Activated CD4-positive, alpha-beta T cell treated with anti-CD3 and anti-CD28 coated beads, Interleukin-2, amount 50 U/mL, for 48 hours (primary cell): ENCODE measurements around the gene NECAB3.
"Not testable (repeated sequence)": the region's sequence is repeated elsewhere in the genome, so short reads cannot be mapped to it uniquely, and the experiment has no call there.

ENCODE experiments used
- DNase-seq, 2 experiments: peaks; one replicate each; pipeline ENCODE4 v3.0.0-alpha.2; 2020

NECAB3 gene

DNA sequence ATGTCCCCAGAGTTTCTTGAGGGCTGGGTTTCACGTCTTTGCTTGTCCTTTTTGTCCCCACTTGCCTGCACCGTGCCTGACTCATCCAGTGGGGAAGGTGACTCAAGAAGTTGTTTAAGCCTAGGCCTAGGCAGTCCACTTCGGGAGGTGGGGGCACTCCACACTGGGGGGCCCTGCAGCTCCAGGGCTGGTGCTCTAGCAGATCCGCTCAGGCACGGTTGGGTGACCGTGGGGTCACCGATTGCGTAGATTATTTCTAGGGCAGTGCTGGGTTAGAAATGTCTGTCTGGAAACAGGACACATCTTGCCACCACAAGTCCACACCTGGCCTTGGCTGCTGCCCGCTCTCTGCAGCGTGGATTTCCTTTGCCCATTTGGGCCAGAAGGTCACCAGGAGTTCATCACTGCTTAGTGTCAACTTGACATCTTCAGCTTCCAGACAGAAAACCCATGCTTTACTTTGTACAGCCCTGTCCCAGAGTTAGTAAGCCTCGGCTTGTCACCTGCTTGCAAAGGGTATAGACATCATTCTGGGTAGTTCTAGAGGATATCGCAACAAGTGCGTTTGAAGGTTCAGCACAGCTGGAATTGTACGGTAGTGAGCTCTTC, 25.7 kb downstream of the NECAB3 start:
- peak in 1 of 2 experiments; percentile 7 for DNase-seq

GRCh38 chr20:33647603-33648395, 26.4 kb downstream of the NECAB3 start:
- DNase-seq = no peak

GRCh38 chr20:33646959-33647602, 27.1 kb downstream of the NECAB3 start:
- DNase-seq = not testable (repeated sequence)

DNA sequence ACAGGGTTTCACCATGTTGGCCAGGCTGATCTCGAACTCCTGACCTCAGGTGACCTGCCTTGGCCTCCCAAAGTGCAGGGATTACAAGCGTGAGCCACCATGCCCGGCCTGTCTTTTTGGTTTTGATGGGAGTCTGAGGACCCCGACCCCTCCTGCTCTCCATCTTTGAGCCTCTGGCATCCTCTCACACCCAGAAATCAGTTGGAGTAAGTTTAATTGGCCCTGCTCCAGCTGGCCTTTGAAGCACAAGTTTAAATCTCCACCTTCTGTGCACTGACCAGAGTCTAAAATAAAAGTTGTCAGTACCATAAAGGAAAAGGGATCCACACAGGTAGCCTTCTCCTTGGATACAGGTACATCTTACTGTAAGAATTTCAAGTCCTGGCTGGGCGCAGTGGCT, 28.0 kb downstream of the NECAB3 start:
- DNase-seq = no peak

DNA sequence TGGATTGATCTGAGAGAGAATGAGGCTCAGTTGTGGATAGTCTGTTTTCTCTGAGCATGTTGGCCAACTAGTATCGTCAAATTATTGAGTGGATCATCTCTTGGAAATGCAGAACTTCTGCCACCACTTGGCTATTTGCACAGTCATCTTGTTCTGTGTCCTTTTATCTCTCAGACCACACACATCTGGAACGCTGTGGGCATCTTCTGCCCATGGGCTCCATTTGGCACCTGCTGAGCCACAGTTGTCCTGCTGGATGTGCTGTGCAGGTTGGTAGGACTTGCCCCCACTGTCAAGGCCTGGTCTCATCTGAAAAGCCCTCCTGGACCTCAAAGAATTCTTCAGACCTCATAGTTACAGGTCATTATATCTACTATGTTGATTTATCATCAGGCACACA, 28.8 kb downstream of the NECAB3 start:
- no peak for DNase-seq

GRCh38 chr20:33645072-33645358, 29.2 kb downstream of the NECAB3 start:
- no peak for DNase-seq

- no peak for DNase-seq
Observed at GRCh38 chr20:33644313-33645071, 29.7 kb downstream of the NECAB3 start.

GRCh38 chr20:33640287-33640686, 33.9 kb downstream of the NECAB3 start:
- DNase-seq = no peak

- DNase-seq = no peak
Observed at GRCh38 chr20:33636776-33637175, 37.5 kb downstream of the NECAB3 start.

DNA sequence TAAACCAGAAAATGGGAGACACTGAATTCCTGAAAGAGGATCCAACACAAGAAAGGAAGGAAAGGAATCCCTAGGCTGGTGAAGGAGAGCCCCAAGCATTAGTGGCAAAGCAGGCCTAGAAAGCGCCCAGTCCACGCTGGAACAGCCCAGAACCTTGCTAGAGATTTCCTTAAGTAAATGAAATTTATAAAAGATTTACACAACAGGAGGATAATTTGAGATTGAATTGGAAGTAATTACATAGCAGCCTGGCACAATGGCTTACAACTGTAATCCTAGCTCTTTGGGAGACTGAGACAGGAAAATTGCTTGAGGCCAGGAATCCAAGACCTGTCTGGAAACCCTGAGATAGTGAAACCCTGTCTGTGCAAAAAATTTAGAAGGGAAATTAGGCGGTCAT, 38.9 kb downstream of the NECAB3 start:
- DNase-seq = no peak

GRCh38 chr20:33631910-33632309, 42.3 kb downstream of the NECAB3 start:
- DNase-seq = not testable (repeated sequence)

- no peak for DNase-seq
Observed at GRCh38 chr20:33630507-33630906, 43.7 kb downstream of the NECAB3 start.

GRCh38 chr20:33629979-33630378, 44.2 kb downstream of the NECAB3 start:
- no peak for DNase-seq

DNA sequence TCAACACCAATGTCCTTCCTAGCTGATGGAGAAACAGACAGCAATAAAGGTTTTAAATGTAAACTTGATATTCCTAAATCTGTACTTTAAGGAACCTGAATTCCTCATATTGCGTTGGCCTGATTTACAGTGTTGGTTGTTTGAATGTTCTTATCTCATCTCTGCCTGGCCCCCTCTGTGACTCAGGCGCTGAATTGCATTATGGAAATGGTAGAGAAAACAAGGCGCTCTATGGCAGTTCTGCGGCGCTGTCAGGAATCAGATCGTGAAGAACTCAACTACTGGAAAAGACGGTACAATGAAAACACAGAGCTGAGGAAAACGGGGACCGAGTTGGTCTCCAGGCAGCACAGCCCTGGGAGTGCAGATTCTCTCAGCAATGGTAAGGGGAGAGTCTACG, 44.7 kb downstream of the NECAB3 start:
- DNase-seq = no peak

- DNase-seq = no peak
Observed at GRCh38 chr20:33627577-33628216, 46.5 kb downstream of the NECAB3 start.

DNA sequence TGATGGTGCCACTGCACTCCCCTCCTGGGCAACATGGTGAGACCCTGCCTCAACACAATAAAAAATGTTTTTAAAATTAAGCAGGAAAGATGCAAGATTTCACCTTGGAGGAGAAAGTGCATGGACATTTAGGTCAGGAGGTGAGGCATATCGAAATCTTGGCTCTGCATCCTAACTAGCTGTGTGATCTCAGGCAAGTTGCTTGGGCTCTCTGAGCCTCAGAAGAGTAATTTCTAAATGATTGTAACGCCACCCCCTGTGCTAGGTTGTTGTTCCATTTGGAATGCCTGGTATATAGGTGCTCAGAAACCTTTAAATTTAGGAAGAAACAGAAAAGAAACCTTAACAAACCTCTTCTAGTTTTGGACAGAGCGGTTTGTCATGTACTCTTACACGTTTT, 48.0 kb downstream of the NECAB3 start:
- DNase-seq = no peak

GRCh38 chr20:33624399-33624798, 49.8 kb downstream of the NECAB3 start:
- no peak for DNase-seq

DNA sequence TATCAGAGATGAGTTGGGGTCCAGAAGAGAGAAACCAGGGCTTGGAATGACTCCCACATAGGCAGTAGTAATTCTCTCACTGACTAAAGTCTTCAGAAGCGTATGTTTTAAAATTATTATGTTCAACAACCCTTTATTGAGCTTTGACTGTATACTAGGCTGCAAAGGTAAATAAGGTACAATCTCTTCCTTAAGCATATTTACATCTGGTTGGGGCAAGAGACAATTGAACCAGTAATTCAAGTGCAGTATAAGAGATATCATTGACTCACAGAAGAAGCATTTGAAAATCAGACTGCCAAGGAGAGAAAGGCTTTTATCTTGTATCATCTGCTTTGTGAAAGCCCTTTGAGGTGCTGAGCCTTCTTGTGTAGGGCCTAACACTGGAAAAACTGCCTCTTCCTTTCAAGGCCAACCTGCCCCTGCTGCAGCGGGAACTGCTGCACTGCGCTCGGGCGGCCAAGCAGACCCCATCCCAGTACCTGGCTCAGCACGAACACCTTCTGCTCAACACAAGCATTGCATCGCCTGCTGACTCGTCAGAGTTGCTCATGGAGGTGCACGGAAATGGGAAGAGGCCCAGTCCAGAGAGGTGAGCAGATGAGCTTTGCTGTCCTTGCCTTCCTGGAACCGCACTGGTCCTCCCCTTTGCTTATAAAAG, 51.4 kb downstream of the NECAB3 start:
- DNase-seq = no peak

- no peak for DNase-seq
Observed at GRCh38 chr20:33621717-33622400, 52.4 kb downstream of the NECAB3 start.

GRCh38 chr20:33612001-33612400, 62.2 kb downstream of the NECAB3 start:
- DNase-seq = no peak

- no peak for DNase-seq
Observed at GRCh38 chr20:33611106-33611505, 63.1 kb downstream of the NECAB3 start.

GRCh38 chr20:33609504-33609903, 64.7 kb downstream of the NECAB3 start:
- no peak for DNase-seq
